Large intestine (tissue), 12 donors: ENCODE measurements around the gene GUCY2D. TPM values are rescaled to one million over a fixed set of nuclear protein-coding genes. Genes with fewer than 3 reads are reported as not detected.
A peak's percentile ranks its signal among the peaks of the same experiment; 100 is the strongest.
"Not testable (repeated sequence)": the region's sequence is repeated elsewhere in the genome, so short reads cannot be mapped to it uniquely, and the experiment has no call there.

Experiments used
- DNase-seq, 2 donors: peaks; one replicate each; pipeline versions ENCODE4 v3.0.0 to v3.0.0-alpha.2; 2013
- H3K27ac ChIP-seq: one replicate; pipeline ENCODE4 v1.5.1; 2013; ENCODE audit warnings: low read length
- H3K27me3 ChIP-seq: 2 replicates; pipeline ENCODE4 v1.6.1; 2013; ENCODE audit warnings: low read length; ENCODE audit not compliant: control insufficient read depth, insufficient read depth
- H3K36me3 ChIP-seq: 2 replicates; pipeline ENCODE4 v1.6.1; 2013; ENCODE audit warnings: low read length; ENCODE audit not compliant: control insufficient read depth, insufficient read depth
- H3K4me1 ChIP-seq: one replicate; pipeline ENCODE4 v1.6.1; 2013; ENCODE audit warnings: low read length; ENCODE audit not compliant: control insufficient read depth, insufficient read depth
- H3K4me3 ChIP-seq: one replicate; pipeline ENCODE4 v1.5.1; 2013; ENCODE audit warnings: low read length
- H3K9me3 ChIP-seq: one replicate; pipeline ENCODE4 v1.6.1; 2013; ENCODE audit warnings: mild to moderate bottlenecking, low read depth, low read length, moderate library complexity; ENCODE audit not compliant: control insufficient read depth
- WGBS: methylation state at CpG from one replicate; pipeline ENCODE4 v1.1.5; 2013; ENCODE audit warnings: low lambda C conversion rate; ENCODE audit not compliant: insufficient coverage; 5-methylcytosine and 5-hydroxymethylcytosine counted together
- long read RNA-seq, 11 donors: transcript quantifications; one replicate each; lab custom pipeline, GENCODE V29; 2026
- polyA plus RNA-seq: library from polyadenylated mRNA; unstranded; fragments of 120-200 nt; gene quantifications from one replicate; pipeline ENCODE4 v1.2.1, GENCODE V29; 2013

GUCY2D gene
- 1.3 TPM for polyA plus RNA-seq
- long read RNA-seq, donor 1: 0 reads
- long read RNA-seq, donor 2, partial matches to known transcripts: 8 of 8 reads
- long read RNA-seq, donor 2, other reads (novel, unspliced or antisense): 0 of 8 reads
- long read RNA-seq, donor 3: 0 reads
- long read RNA-seq, donor 4: 0 reads
- long read RNA-seq, donor 5: 0 reads
- long read RNA-seq, donor 6: 0 reads
- long read RNA-seq, donor 7: 0 reads
- long read RNA-seq, donor 8: 0 reads
- long read RNA-seq, donor 9, partial matches to known transcripts: 8 of 8 reads
- long read RNA-seq, donor 9, other reads (novel, unspliced or antisense): 0 of 8 reads
- long read RNA-seq, donor 10, partial matches to known transcripts: 0 of 1 reads
- long read RNA-seq, donor 10, other reads (novel, unspliced or antisense): 0 of 1 reads
- long read RNA-seq, donor 11: 0 reads

DNA sequence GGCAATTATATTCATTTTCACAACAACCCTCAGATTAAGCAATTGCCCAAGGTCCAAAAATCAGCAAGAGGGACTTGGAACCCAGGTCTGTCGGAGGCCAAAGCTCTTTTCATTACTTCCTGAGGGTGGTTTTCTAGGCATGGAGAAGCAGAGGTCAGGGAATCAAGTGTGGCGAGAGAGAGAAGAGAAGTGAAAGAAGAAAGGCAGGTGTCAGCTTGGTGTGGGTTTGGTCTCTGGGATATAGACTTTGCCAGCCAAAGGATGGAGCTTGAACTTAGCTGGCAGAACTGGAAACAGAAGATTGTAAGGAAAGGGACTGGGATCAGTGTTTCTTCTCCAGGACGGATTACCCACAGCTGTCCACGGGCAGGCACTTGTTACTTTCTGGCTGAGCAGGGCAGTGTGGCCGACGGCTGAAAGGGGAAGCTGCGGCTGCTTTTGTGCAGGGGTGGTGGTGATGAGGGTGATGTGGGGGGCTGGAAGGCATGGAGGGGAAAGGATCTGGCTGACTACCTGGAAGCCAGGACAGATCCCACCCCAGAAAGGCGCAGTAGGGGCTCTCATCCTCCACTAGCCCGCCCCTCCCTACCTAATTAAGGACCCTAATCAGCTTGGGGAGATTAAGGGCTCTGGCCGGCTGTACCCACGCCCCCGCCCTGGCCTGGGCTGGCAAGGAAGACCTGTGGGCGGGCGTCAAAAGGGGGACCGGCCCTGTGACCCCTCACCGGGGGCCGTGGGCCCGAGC, at the start of gene GUCY2D:
TSS of gene GUCY2D (plus strand) at position 640 of the 745 bp plus-strand sequence. CDS start 433 bp downstream, outside the sequence.
- DNase-seq: peak; percentile 40 to 62
- H3K27ac ChIP-seq: no peak within 1 kb of the TSS
- H3K27me3 ChIP-seq: peaks cover 74% of the 10 kb centered on the region
- H3K4me1 ChIP-seq: peaks cover 14% of the 10 kb centered on the region
- WGBS: 29% methylated on average over 1 of the region's 18 CpGs
- H3K36me3 ChIP-seq: no peaks in the 10 kb centered on the region
- H3K9me3 ChIP-seq: peaks cover 9% of the 10 kb centered on the region
- no peak within 1 kb of the TSS for H3K4me3 ChIP-seq

DNA sequence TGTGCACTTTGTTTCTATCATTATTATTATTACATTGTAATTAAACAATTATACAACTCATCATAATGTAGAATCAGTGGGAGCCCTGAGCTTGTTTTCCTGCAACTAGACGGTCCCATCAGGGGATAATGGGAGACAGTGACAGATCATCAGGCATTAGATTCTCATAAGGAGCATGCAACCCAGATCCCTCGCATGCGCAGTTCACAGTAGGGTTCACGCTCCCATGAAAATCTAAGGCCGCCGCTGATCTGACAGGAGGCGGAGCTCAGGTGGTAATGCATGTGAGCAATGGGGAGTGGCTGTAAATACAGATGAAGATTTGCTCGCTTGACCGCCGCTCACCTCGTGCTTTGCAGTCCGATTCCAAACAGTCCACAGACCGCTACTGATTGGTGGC, 49.1 kb upstream of the GUCY2D start:
- not testable (repeated sequence) for H3K9me3 ChIP-seq, H3K4me1 ChIP-seq, H3K27ac ChIP-seq, DNase-seq, H3K4me3 ChIP-seq, H3K27me3 ChIP-seq
- peaks cover 13% of the 10 kb centered on the region for H3K36me3 ChIP-seq
- WGBS: no CpG with 5 or more reads among the region's 13 CpGs

DNA sequence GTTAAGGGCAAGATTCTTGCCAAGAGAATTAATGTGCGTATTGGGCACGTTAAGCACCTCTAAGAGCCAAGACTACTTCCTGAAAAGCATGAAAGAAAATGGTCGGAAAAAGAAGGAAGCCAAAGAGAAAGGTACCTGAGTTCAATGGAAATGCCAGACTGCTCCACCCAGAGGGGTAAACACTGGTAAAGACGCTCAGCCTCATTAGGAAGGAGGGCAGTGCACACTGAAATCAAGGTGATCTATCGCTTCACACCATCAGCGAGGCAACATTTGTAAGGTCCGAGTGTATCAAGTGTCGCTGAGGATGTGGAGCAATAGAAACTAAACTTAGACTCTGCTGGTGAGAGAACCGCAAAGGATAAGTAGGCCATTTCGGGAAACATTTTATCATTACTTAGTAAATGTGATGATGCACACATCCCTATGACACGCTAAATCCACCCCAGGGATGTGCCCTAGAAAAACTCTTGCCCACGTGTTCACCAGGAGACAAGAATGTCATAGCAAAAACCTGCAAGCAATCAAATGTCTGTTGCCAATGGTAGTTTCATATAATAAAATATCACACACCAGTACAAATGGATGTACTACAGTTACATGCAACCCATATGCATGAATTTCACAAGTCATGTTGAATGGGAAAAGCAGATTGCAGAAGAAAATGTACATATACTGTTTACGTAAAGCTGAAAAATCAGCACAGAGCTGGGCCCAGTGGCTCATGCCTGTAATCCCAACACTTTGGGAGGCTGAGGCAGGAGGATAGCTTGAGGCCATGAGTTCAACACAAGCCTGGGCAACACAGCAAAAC, 46.8 kb upstream of the GUCY2D start:
- Histone ChIP-seq H3K27ac (no peak overlapping the region), H3K4me3 (no peak overlapping the region), H3K9me3 (no peaks in the 10 kb centered on the region), H3K4me1 (no peaks in the 10 kb centered on the region), H3K27me3 (no peaks in the 10 kb centered on the region), H3K36me3 (no peaks in the 10 kb centered on the region)
- WGBS: no CpG with 5 or more reads among the region's 13 CpGs
- no peak for DNase-seq

DNA sequence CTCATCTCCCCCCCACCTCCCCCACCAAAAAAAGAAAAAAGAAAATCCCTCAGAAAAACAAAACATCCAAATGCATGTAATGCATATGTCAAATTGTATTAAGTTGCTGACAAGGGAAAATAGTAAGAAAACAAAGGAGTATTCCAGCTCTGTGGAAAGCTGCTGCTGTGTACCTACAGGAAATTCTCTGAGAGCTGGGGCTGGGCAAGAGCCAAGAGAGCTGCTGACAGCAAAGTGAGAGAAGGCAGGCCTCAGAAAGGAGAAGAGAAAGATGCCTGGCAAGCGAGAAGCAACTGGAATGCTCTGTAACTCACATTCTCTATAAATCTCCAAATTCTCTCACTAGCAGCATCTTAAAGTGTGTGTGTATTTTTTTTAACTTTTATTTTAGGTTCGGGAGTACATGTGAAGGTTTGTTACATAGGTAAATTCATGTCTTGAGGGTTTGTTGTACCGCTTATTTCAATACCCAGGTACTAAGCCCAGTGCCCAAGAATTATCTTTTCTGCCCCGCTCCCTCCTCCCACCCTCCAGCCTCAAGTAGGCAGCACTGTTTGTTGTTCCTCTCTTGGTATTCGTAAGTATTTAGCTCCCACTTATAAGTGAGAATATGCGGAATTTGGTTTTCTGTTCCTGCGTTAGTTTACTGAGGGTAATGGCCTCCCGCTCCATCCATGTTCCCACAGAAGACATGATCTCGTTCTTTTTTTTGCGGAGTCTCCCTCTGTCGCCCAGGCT, 46.0 kb upstream of the GUCY2D start:
- peak; percentile 10 to 19 for DNase-seq
- H3K27ac ChIP-seq: no peak overlapping the region
- no peak overlapping the region for H3K4me3 ChIP-seq
- no peaks in the 10 kb centered on the region for H3K36me3 ChIP-seq
- 100% methylated on average over 2 of the region's 11 CpGs for WGBS
- no peaks in the 10 kb centered on the region for H3K4me1 ChIP-seq
- H3K27me3 ChIP-seq: no peaks in the 10 kb centered on the region
- no peaks in the 10 kb centered on the region for H3K9me3 ChIP-seq

DNA sequence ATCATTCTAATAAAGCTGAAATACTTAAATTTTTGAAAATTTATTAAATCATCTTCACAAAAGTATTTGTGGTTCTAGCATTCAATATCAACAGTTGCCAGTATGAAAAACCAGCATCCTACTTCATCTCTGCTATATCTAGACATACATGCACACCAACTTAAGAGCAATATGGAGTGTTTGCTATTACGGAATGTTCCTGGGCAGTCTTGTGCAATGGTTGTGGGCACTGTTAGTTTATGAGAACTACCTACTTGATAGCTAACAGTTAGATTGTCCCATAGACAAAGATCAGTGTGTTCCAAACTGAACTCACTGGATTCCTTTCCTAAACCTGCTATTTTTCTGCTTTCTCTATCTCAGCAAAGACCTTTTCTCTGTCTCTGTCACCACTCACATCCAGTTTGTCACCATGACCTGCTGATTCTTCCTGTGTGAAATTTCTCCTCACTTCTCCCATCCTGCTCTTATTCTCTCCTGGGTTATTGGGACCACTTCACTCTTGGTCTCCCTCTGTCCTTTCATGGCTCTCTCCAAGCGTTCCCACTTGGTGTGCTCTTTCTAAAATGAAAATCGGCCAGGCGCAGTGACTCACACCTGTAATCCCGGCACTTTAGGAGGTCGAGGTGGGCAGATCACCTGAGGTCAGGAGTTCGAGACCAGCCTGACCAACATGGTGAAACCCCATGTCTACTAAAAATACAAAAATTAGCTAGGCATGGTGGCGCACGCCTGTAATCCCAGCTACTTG, 42.7 kb upstream of the GUCY2D start:
- Histone ChIP-seq H3K4me3 (no peak overlapping the region), H3K36me3 (no peaks in the 10 kb centered on the region), H3K27me3 (no peaks in the 10 kb centered on the region), H3K4me1 (no peaks in the 10 kb centered on the region), H3K27ac (no peak overlapping the region), H3K9me3 (no peaks in the 10 kb centered on the region)
- DNase-seq: no peak
- WGBS: no CpG with 5 or more reads among the region's 9 CpGs

GRCh38 chr17:7961421-7961820, 41.0 kb upstream of the GUCY2D start:
- WGBS: 86% methylated on average over 1 of the region's 2 CpGs
- Histone ChIP-seq H3K4me3 (no peak overlapping the region), H3K9me3 (no peaks in the 10 kb centered on the region), H3K4me1 (no peaks in the 10 kb centered on the region), H3K36me3 (no peaks in the 10 kb centered on the region), H3K27ac (no peak overlapping the region), H3K27me3 (no peaks in the 10 kb centered on the region)
- DNase-seq: no peak

DNA sequence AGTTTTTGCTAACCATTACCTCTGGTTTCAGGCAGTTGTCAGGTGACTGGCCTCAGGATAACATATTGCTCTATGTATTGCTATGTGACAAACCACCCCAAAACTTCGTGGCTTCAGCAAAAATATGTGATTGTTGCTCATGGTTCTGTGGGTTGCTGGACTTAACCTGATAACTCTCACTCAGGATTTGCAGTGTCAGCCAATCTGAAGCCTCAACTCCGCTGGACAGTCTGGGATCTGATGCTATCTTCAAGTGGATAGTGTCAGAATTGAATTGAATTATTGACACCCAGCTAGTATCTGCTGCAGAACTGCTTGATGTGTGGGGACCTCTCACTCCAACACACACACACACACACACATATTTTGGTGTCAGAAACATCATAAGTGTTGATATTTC, 34.7 kb upstream of the GUCY2D start:
- Histone ChIP-seq H3K27me3 (no peaks in the 10 kb centered on the region), H3K9me3 (no peaks in the 10 kb centered on the region), H3K36me3 (no peaks in the 10 kb centered on the region), H3K27ac (no peak overlapping the region), H3K4me3 (no peak overlapping the region), H3K4me1 (no peaks in the 10 kb centered on the region)
- no peak for DNase-seq
- WGBS: no CpG with 5 or more reads among the region's 2 CpGs

- Histone ChIP-seq H3K4me1 (no peaks in the 10 kb centered on the region), H3K27me3 (no peaks in the 10 kb centered on the region), H3K27ac (no peak overlapping the region), H3K36me3 (no peaks in the 10 kb centered on the region), H3K4me3 (no peak overlapping the region), H3K9me3 (peaks cover 4% of the 10 kb centered on the region)
- DNase-seq: no peak
- 100% methylated on average over 2 of the region's 6 CpGs for WGBS
Observed at GRCh38 chr17:7969433-7969832, 33.0 kb upstream of the GUCY2D start.

- H3K36me3 ChIP-seq: no peaks in the 10 kb centered on the region
- no peaks in the 10 kb centered on the region for H3K27me3 ChIP-seq
- 100% methylated on average over 1 of the region's 4 CpGs for WGBS
- DNase-seq: no peak
- H3K4me3 ChIP-seq: no peak overlapping the region
- peaks cover 13% of the 10 kb centered on the region for H3K9me3 ChIP-seq
- no peaks in the 10 kb centered on the region for H3K4me1 ChIP-seq
- no peak overlapping the region for H3K27ac ChIP-seq
Observed at GRCh38 chr17:7971651-7972050, 30.8 kb upstream of the GUCY2D start.
